Fibroblast of skin of right biceps (primary cell): Measurements from ENCODE around the gene CD101.

Experiments used
- DNase-seq: peaks from one replicate; pipeline ENCODE4 v3.0.0-alpha.2; 2013

CD101 gene

DNA sequence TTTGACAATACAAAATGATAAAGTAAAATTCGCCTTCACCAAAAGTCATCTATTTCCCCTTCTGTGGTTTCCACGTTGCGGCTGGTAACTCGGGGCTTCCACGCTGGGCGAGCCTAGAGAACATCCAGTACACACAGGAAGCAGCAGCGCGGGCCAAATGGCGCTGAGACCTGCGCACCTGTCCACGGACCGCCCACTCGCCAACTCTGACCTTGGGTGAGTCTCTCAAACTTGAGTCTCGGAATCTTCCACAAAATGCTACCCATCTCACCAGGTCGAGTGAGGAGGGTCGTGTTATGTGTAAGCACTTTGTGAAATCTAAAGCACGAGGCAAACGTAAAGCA is 57.7 kb downstream of the CD101 start:
- no peak for DNase-seq

DNA sequence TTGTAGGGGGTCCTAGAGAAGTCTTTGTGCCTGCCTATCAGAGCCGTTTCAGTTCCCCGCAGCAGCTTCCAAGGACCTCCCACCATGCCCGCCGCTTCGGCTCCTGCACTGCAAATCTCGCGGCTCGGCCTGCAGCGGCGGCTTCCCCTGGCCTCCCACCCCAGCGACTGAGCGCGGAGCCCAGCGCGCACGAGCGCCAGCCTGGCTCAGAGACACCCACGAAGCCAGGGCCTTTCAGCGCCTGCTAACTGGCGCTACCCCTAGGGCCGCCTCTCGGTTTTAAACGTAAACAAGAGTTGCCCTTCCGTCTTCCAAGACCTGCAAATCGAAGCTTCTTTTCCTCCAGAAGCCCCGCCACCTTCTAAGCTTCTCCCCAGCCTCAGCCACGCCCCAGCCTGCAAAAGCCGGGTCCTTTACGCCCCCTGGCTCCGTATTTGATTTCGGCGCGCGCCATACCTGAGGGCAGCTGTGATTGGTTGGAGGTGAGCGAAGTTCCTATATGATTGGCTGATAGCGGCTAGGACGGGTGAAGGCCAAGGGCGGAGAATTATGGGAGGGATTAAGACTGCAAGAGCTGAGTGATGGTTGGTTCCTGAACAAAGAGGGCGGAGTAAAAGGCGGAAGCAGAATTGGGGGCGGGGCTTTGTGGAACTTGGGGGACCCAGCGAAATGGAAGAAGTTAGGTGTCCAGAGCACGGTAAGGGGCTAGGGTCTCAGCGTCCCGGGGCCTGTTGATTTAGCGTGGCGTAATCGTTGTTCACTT is 58.3 kb downstream of the CD101 start, which contains the start of gene TTF2:
TTF2 (plus strand) TSS at position 649 of the 763 bp plus-strand sequence; CDS start at position 670, 21 bp downstream.
- peak; percentile 99 for DNase-seq

DNA sequence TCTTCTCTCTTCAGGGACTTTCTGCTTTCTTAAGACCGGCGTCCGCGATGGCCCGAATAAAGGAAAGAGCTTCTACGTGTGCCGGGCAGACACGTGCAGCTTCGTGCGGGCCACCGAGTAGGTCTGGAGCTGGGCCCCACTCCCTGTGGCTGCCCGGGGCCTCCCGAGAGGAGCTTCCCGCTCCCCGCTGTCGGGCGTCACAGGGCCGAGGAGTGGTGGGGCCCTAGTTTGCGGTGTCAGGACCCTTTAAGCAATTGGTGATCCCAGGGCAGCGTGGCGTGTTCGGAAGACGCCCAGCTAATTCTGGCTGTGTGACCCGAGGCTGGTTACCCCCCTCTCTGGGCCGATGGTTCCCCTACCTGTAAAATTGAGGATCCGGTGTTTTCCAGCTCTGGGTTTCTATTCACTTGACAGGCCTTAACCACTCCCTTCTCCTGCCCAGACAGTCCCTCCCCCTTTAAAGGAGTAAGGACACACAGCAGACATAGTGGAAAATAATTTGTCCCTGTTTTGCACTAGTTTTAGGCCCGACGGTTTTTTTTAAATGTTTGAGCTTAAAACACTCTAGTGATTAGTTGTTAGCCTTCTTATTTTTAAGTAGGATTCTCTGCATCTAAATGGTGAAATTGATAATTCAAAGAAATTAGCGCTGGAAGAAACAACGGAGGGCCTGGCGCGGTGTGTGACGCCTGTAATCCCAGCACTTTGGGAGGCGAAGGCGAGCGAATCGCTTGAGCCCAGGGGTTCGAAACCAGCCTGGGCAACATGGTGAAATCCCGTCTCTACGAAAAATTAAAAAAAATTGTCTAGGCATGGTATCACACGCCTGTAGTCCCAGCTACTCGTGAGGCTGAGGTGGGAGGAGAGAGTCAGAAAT is 59.1 kb downstream of the CD101 start:
- peak; percentile 35 for DNase-seq

- peak; percentile 69 for DNase-seq
Observed at GRCh38 chr1:117061986-117062415, 60.4 kb downstream of the CD101 start.

GRCh38 chr1:117066367-117066766 is 64.8 kb downstream of the CD101 start:
- no peak for DNase-seq

- DNase-seq = peak; percentile 50
Observed at GRCh38 chr1:117067533-117068370, 66.2 kb downstream of the CD101 start.

DNA sequence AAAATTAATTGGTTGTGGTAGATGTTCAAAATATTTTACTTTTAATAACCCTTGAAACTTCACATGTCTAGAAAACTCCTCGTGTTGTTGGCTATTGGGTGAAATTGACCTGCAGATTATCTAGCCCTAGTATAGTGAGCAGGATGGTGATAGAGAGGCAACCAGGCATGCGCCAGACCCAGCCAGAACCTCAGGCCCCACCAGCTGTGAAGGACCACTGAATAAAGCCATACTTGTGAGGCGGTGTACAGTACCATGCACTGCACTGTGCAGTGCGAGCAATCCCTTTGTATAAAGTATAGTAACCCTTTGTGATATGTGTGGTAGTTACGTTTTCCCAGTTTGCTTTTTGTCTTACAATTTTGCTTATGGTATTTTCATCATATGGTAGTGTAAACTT is 67.0 kb downstream of the CD101 start:
- DNase-seq = no peak

DNA sequence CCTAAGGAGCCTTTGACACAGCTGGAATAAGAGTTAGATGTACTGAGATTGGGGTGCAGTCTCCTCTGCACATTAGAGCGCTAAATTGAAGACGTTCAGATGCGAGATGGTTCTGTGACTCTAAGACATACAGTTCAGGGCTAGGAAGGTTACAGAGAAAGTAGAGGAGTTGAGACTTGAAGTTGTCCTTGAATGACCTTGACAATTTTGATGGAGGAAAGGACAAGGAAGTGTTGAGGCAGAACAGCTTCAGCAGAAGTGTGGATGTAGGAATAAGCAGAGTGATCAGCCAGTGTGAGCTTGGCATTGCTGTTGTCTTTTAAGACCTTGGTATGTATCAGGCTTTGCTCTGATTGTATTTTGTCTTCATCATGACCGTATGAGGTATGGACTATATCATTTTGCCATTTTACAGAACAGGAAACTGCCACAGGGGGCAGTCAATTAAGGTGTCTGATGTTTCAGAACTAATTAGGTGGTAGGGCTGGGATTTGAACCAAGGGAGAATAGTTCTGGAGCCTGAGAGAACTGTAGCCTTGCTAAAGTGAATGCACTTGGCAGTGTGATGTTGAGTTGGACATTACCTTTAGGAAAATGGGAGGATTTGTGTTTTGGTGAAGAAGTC is 67.8 kb downstream of the CD101 start:
- no peak for DNase-seq

DNA sequence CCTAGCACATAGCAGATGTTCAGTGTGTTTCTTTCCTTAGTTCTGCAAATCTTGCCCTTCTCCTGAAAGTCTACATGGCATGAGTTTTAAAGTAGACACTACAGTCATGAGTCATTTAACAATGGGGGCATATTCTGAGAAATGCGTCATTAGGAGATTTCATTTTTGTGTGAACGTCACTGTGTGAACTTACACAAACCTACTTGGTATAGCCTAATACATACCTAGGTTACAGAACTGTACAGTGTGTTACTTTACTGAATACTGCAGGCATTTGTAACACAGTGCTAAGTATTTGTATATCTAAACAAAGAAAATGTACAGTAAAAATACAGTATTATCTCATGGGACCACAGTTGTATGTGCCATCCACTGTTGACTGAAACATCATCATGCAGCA is 68.6 kb downstream of the CD101 start:
- peak; percentile 75 for DNase-seq

GRCh38 chr1:117076648-117077047 is 75.1 kb downstream of the CD101 start:
- DNase-seq = no peak

- peak; percentile 88 for DNase-seq
Observed at GRCh38 chr1:117077267-117077666, 75.7 kb downstream of the CD101 start.

DNA sequence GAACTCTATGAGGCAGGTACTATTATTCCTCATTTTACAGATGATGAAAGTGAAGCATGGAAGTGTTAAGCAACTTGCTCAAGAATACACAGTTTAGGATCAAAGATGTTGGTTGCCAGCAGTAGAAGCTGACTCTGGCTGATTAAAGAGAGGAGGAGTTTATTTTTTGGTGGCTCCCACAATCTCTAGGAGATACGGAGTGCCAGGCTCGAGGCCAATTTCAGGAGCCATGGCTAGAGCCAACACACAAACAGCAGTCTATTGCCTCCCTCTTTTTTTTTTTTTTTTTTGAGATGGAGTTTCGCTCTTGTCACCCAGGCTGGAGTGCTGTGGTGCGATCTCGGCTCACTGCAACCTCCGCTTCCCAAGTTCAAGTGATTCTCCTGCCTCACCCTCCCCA is 78.2 kb downstream of the CD101 start:
- no peak for DNase-seq

DNA sequence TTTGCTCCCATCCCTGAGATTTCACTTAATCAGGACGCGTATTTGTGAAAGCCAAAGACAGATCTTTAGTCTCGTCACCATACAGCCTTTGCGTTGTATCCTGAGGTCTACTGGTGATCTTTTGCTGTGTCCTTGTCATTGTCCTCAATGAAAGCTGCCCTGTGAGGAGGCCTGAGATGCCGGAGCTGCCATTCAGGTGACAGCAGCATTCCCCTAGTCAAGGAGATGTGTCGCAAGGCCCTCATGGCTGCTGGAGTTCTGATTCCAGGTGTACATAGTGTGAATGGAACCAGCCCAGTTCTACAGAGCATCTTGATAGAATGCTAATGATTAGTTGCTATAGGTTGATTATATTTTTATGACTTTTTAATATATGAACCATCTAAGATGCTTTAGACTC is 82.7 kb downstream of the CD101 start:
- DNase-seq = no peak
